Measurements from ENCODE around the gene FSIP1. TPM values are rescaled to one million over a fixed set of nuclear protein-coding genes. Genes with fewer than 3 reads are reported as not detected.

FSIP1 gene
- total RNA-seq, 1 donor from 2014 or later, result 0.41 TPM

GRCh38 chr15:39638041-39638440 is 144.6 kb downstream of the FSIP1 start:
- Mint-ChIP-seq H3K9me3 (ENCODE audit: unreplicated experiment) (no peaks in the 10 kb centered on the region), H3K27me3 (ENCODE audit: unreplicated experiment) (no peaks in the 10 kb centered on the region), H3K27ac (ENCODE audit: unreplicated experiment) (no peak overlapping the region), H3K36me3 (ENCODE audit: low read depth, unreplicated experiment) (no peaks in the 10 kb centered on the region), H3K4me1 (ENCODE audit: unreplicated experiment) (no peaks in the 10 kb centered on the region), H3K4me3 (ENCODE audit: unreplicated experiment) (no peak overlapping the region)
- TF ChIP-seq CTCF (IDR thresholded peaks at IDR 0.05; ENCODE audit: unreplicated experiment), result no peak
- DNase-seq (ENCODE audit: low spot score), result no peak

- peaks cover 2% of the 10 kb centered on the region for H3K27me3 Mint-ChIP-seq (ENCODE audit: unreplicated experiment)
- no peak overlapping the region for H3K4me3 Mint-ChIP-seq (ENCODE audit: unreplicated experiment)
- DNase-seq (ENCODE audit: low spot score), result no peak
- no peaks in the 10 kb centered on the region for H3K9me3 Mint-ChIP-seq (ENCODE audit: unreplicated experiment)
- peaks cover 10% of the 10 kb centered on the region for H3K4me1 Mint-ChIP-seq (ENCODE audit: unreplicated experiment)
- TF ChIP-seq CTCF (IDR thresholded peaks at IDR 0.05; ENCODE audit: unreplicated experiment), result no peak
- H3K27ac Mint-ChIP-seq (ENCODE audit: unreplicated experiment), result no peak overlapping the region
- H3K36me3 Mint-ChIP-seq (ENCODE audit: low read depth, unreplicated experiment), result no peaks in the 10 kb centered on the region
Observed at GRCh38 chr15:39631357-39631756, 151.3 kb downstream of the FSIP1 start.

- TF ChIP-seq CTCF (IDR thresholded peaks at IDR 0.05; ENCODE audit: unreplicated experiment), result no peak
Observed at GRCh38 chr15:39629906-39630305, 152.7 kb downstream of the FSIP1 start.

GRCh38 chr15:39629371-39629770 is 153.3 kb downstream of the FSIP1 start:
- TF ChIP-seq CTCF (IDR thresholded peaks at IDR 0.05; ENCODE audit: unreplicated experiment), result no peak
- H3K27ac Mint-ChIP-seq (ENCODE audit: unreplicated experiment), result no peak overlapping the region
- peaks cover 2% of the 10 kb centered on the region for H3K27me3 Mint-ChIP-seq (ENCODE audit: unreplicated experiment)
- H3K36me3 Mint-ChIP-seq (ENCODE audit: low read depth, unreplicated experiment), result no peaks in the 10 kb centered on the region
- no peak for DNase-seq (ENCODE audit: low spot score)
- H3K9me3 Mint-ChIP-seq (ENCODE audit: unreplicated experiment), result no peaks in the 10 kb centered on the region
- H3K4me1 Mint-ChIP-seq (ENCODE audit: unreplicated experiment), result peaks cover 17% of the 10 kb centered on the region
- no peak overlapping the region for H3K4me3 Mint-ChIP-seq (ENCODE audit: unreplicated experiment)

More at GRCh38 chr15:39629906-39630305, 152.7 kb downstream of the FSIP1 start:
- Mint-ChIP-seq H3K27ac (ENCODE audit: unreplicated experiment) (no peak overlapping the region), H3K36me3 (ENCODE audit: low read depth, unreplicated experiment) (no peaks in the 10 kb centered on the region), H3K27me3 (ENCODE audit: unreplicated experiment) (peaks cover 2% of the 10 kb centered on the region), H3K4me1 (ENCODE audit: unreplicated experiment) (peaks cover 12% of the 10 kb centered on the region), H3K4me3 (ENCODE audit: unreplicated experiment) (no peak overlapping the region), H3K9me3 (ENCODE audit: unreplicated experiment) (no peaks in the 10 kb centered on the region)
- no peak for DNase-seq (ENCODE audit: low spot score)

- Mint-ChIP-seq H3K27me3 (ENCODE audit: unreplicated experiment) (peaks cover 2% of the 10 kb centered on the region), H3K9me3 (ENCODE audit: unreplicated experiment) (no peaks in the 10 kb centered on the region), H3K36me3 (ENCODE audit: low read depth, unreplicated experiment) (no peaks in the 10 kb centered on the region), H3K4me1 (ENCODE audit: unreplicated experiment) (peaks cover 19% of the 10 kb centered on the region), H3K27ac (ENCODE audit: unreplicated experiment) (no peak overlapping the region), H3K4me3 (ENCODE audit: unreplicated experiment) (no peak overlapping the region)
- DNase-seq (ENCODE audit: low spot score), result no peak
- TF ChIP-seq CTCF (IDR thresholded peaks at IDR 0.05; ENCODE audit: unreplicated experiment), result no peak
Observed at GRCh38 chr15:39628546-39629257, 153.9 kb downstream of the FSIP1 start.
